ENCODE data around the gene AFG1L. TPM values are rescaled to one million over a fixed set of nuclear protein-coding genes. Genes with fewer than 3 reads are reported as not detected.

The AFG1L gene
- total and polyA plus RNA-seq, 2 experiments from 2014 or later = 1.2 to 3.5 TPM

GRCh38 chr6:108419934-108420609, 125.2 kb downstream of the AFG1L start:
- H3K4me1 ChIP-seq (ENCODE audit: insufficient read depth) = no peaks in the 10 kb centered on the region
- no peaks in the 10 kb centered on the region for H3K27me3 ChIP-seq (replicated peaks; ENCODE audit: insufficient read depth)
- WGBS, 2 experiments (ENCODE audit: low coverage in 1 of 2, low lambda C conversion rate in 2 of 2, missing lambda C conversion rate in 2 of 2) = 32 to 38% methylated on average over 2 of the region's 2 CpGs
- no peaks in the 10 kb centered on the region for H3K9me3 ChIP-seq (ENCODE audit: low read depth)
- no peak overlapping the region for H3K27ac ChIP-seq
- no peak for DNase-seq
- H3K36me3 ChIP-seq (ENCODE audit: low read depth) = no peaks in the 10 kb centered on the region
- H3K9ac ChIP-seq = no peak overlapping the region
- no peaks in the 10 kb centered on the region for H3K79me2 ChIP-seq (ENCODE audit: insufficient read depth)
- H2AFZ ChIP-seq = no peak overlapping the region
- H3K4me3 ChIP-seq = no peak overlapping the region
- H4K20me1 ChIP-seq (ENCODE audit: insufficient read depth) = no peaks in the 10 kb centered on the region
- TF ChIP-seq EZH2 (IDR thresholded peaks at IDR 0.05; ENCODE audit: insufficient read depth, poor library complexity, severe bottlenecking) = no peak
- no peak for TF ChIP-seq EZH2phosphoT487 (IDR thresholded peaks at IDR 0.05; ENCODE audit: insufficient read depth, low read depth)
- no peak overlapping the region for H3K4me2 ChIP-seq (ENCODE audit: unreplicated experiment)
- in situ Hi-C loops (cut with MboI) = no loop called here
- H3K9me2 ChIP-seq (ENCODE audit: insufficient read depth) = no peaks in the 10 kb centered on the region
- no peaks in the 10 kb centered on the region for H3F3A ChIP-seq (ENCODE audit: insufficient read depth)

GRCh38 chr6:108421366-108421765, 126.5 kb downstream of the AFG1L start:
- no peaks in the 10 kb centered on the region for H3K9me3 ChIP-seq (ENCODE audit: low read depth)
- H3K4me3 ChIP-seq = no peak overlapping the region
- no peaks in the 10 kb centered on the region for H3K79me2 ChIP-seq (ENCODE audit: insufficient read depth)
- H4K20me1 ChIP-seq (ENCODE audit: insufficient read depth) = no peaks in the 10 kb centered on the region
- H3K4me2 ChIP-seq (ENCODE audit: unreplicated experiment) = no peak overlapping the region
- 97 to 100% methylated on average over 6 of the region's 6 CpGs for WGBS, 2 experiments (ENCODE audit: low coverage in 1 of 2, low lambda C conversion rate in 2 of 2, missing lambda C conversion rate in 2 of 2)
- no peak for TF ChIP-seq EZH2 (IDR thresholded peaks at IDR 0.05; ENCODE audit: insufficient read depth, poor library complexity, severe bottlenecking)
- no peak for TF ChIP-seq EZH2phosphoT487 (IDR thresholded peaks at IDR 0.05; ENCODE audit: insufficient read depth, low read depth)
- DNase-seq = no peak
- no peak overlapping the region for H3K9ac ChIP-seq
- H3K4me1 ChIP-seq (ENCODE audit: insufficient read depth) = no peaks in the 10 kb centered on the region
- no peaks in the 10 kb centered on the region for H3K9me2 ChIP-seq (ENCODE audit: insufficient read depth)
- H3F3A ChIP-seq (ENCODE audit: insufficient read depth) = no peaks in the 10 kb centered on the region
- no peak overlapping the region for H2AFZ ChIP-seq
- H3K27ac ChIP-seq = no peak overlapping the region
- H3K27me3 ChIP-seq (replicated peaks; ENCODE audit: insufficient read depth) = no peaks in the 10 kb centered on the region
- in situ Hi-C loops (cut with MboI) = no loop called here
- H3K36me3 ChIP-seq (ENCODE audit: low read depth) = no peaks in the 10 kb centered on the region

- Histone ChIP-seq H3K9me2 (ENCODE audit: insufficient read depth) (no peaks in the 10 kb centered on the region), H3K9ac (no peak overlapping the region), H3K4me1 (ENCODE audit: insufficient read depth) (no peaks in the 10 kb centered on the region), H3K4me3 (no peak overlapping the region), H4K20me1 (ENCODE audit: insufficient read depth) (no peaks in the 10 kb centered on the region), H3K4me2 (ENCODE audit: unreplicated experiment) (no peak overlapping the region), H3K27me3 (replicated peaks; ENCODE audit: insufficient read depth) (no peaks in the 10 kb centered on the region), H3K79me2 (ENCODE audit: insufficient read depth) (no peaks in the 10 kb centered on the region), H2AFZ (no peak overlapping the region), H3F3A (ENCODE audit: insufficient read depth) (no peaks in the 10 kb centered on the region), H3K27ac (no peak overlapping the region), H3K9me3 (ENCODE audit: low read depth) (no peaks in the 10 kb centered on the region), H3K36me3 (ENCODE audit: low read depth) (no peaks in the 10 kb centered on the region)
- WGBS, 2 experiments (ENCODE audit: low coverage in 1 of 2, low lambda C conversion rate in 2 of 2, missing lambda C conversion rate in 2 of 2) = 85 to 86% methylated on average over 1 of the region's 1 CpG
- in situ Hi-C loops (cut with MboI) = no loop called here
- TF ChIP-seq EZH2phosphoT487 (IDR thresholded peaks at IDR 0.05; ENCODE audit: insufficient read depth, low read depth) (no peak), EZH2 (IDR thresholded peaks at IDR 0.05; ENCODE audit: insufficient read depth, poor library complexity, severe bottlenecking) (no peak)
- DNase-seq = peak; percentile 19
Measured at GRCh38 chr6:108423982-108424705, 129.3 kb downstream of the AFG1L start.

GRCh38 chr6:108425428-108425827, 130.6 kb downstream of the AFG1L start:
- in situ Hi-C loops (cut with MboI) = no loop called here
- no peaks in the 10 kb centered on the region for H3K9me3 ChIP-seq (ENCODE audit: low read depth)
- H4K20me1 ChIP-seq (ENCODE audit: insufficient read depth) = no peaks in the 10 kb centered on the region
- no peaks in the 10 kb centered on the region for H3F3A ChIP-seq (ENCODE audit: insufficient read depth)
- no peak overlapping the region for H3K27ac ChIP-seq
- H3K79me2 ChIP-seq (ENCODE audit: insufficient read depth) = no peaks in the 10 kb centered on the region
- no peak overlapping the region for H3K4me2 ChIP-seq (ENCODE audit: unreplicated experiment)
- no peaks in the 10 kb centered on the region for H3K4me1 ChIP-seq (ENCODE audit: insufficient read depth)
- H3K4me3 ChIP-seq = no peak overlapping the region
- 93 to 100% methylated on average over 2 of the region's 2 CpGs for WGBS, 2 experiments (ENCODE audit: low coverage in 1 of 2, low lambda C conversion rate in 2 of 2, missing lambda C conversion rate in 2 of 2)
- DNase-seq = no peak
- no peak overlapping the region for H3K9ac ChIP-seq
- H3K27me3 ChIP-seq (replicated peaks; ENCODE audit: insufficient read depth) = no peaks in the 10 kb centered on the region
- TF ChIP-seq EZH2 (IDR thresholded peaks at IDR 0.05; ENCODE audit: insufficient read depth, poor library complexity, severe bottlenecking) (no peak), EZH2phosphoT487 (IDR thresholded peaks at IDR 0.05; ENCODE audit: insufficient read depth, low read depth) (no peak)
- no peak overlapping the region for H2AFZ ChIP-seq
- H3K9me2 ChIP-seq (ENCODE audit: insufficient read depth) = no peaks in the 10 kb centered on the region
- no peaks in the 10 kb centered on the region for H3K36me3 ChIP-seq (ENCODE audit: low read depth)
